Measurements from ENCODE around the gene CHTOP.
A peak's percentile ranks its signal among the peaks of the same experiment; 100 is the strongest.
"Not testable (repeated sequence)": the region's sequence is repeated elsewhere in the genome, so short reads cannot be mapped to it uniquely, and the experiment has no call there.

Gene CHTOP, protein sequence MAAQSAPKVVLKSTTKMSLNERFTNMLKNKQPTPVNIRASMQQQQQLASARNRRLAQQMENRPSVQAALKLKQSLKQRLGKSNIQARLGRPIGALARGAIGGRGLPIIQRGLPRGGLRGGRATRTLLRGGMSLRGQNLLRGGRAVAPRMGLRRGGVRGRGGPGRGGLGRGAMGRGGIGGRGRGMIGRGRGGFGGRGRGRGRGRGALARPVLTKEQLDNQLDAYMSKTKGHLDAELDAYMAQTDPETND

DNA sequence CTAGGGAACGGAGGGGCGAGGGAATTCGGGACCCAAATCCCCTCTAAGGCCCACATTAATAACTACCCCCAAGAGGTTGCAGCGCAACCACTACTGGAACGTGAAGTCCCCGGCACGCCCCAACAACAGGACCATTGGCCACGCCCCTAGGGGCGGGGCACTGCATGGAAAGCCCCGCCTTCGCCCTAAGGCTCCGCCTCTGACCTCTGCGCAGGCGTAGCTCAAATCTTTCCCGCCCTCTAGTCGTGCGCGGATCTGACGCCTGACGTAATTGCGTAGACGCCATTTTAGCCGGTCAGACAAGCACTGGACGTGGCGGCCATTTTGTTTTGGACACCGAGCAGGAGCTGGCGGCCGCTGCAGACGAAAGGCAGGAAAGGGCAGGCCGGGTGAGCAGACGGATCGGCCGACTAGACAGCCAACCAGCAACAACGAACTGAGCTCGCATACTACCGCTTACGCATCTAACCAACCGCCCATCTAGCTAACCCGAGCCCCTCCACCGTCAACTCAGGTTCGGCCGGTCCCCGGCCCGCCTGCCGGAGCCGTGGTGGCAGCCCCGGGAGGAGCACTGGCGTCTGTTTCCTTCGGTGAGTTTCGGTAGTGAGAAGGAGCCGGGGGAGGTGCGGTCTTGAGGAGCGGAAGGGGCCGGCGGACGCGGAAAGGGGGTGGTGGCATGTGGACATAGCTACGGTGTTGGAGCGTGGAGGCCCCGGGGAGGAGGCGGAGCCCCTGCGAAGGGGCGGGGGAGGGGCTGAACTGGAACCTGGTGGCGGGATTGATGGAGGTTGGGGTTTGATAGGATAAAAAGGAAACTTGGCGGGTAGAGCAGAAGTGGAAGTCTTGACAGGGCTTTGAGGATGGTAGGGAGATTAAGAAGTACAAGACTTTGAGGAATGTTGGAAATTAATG lies at the start of gene CHTOP:
TSS of gene CHTOP (plus strand) at position 313 of the 912 bp plus-strand sequence. CDS start 2,523 bp downstream, outside the sequence.
- peak; percentile 91 for DNase-seq (ENCODE audit: low read depth)

DNA sequence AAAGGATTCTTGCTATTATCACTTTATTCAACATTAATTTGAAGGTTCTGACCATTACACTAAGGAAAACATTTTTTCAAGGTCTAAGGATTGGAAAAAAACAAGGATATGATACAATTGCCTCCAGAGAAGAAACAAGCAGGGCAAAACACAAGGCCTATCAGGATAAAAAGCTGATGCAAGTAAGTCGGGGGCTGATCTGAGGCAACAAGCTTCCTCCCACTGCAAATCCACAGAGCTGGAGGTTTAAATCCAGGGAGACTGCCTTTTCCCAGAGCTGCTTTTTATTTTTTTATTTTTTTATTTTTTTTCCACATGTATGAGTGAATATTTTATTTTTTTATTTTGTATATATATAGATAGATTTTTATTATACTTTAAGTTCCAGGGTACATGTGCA lies 48.9 kb upstream of the CHTOP start:
- no peak for DNase-seq (ENCODE audit: low read depth)

DNA sequence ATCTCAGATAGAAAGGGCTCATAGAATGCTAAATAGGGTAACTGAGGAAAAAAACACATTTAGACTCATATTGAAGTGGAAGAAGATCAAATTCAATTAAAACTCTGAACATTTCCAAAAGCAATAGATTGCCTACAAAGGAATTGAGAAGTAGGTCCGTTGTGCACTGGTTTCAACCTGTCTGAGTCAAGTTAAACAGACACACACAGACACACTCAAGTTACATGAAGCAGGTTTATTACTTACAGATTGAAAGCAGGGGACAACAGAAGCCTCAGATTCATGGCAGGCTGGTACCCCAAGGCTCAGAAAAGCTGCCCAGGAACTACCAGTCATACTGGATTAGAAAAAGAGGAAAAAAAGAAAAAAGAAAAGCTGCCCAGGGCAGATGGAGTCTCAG lies 47.5 kb upstream of the CHTOP start:
- no peak for DNase-seq (ENCODE audit: low read depth)

DNA sequence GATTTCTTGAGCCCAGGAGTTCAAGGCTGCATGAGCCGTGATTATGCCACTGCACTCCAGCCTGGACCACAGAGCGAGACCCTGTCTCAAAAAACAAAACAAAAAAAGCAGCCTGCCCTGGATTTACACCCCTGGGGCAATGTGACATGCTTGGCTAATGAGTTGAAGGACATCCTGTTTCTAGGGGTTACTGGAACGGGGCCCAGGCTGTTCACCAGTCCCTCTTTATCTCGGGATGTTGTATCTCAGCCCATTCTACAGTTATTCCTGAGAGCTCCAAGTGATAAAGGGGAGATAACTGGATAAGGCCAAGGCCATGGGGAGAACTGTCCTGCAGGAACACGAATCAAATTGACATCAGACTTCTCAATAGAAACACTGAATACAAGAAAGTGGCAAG lies 46.6 kb upstream of the CHTOP start:
- no peak for DNase-seq (ENCODE audit: low read depth)

DNA sequence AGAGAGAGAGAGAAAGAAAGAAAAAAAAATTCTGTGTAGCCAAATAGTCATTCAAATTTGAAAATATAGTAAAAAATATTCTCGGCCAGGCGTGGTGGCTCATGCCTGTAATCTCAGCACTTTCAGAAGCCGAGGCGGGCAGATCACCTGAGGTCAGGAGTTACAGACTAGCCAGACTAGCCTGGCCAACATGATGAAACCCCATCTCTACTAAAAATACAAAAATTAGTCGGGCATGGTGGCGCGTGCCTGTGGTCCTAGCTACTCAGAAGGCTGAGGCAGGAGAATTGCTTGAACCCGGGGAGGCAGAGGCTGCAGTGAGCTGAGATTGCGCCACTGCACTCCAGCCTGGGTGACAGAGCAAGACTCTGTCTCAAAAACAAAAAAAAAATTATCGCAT lies 45.8 kb upstream of the CHTOP start:
- DNase-seq (ENCODE audit: low read depth) = not testable (repeated sequence)

DNA sequence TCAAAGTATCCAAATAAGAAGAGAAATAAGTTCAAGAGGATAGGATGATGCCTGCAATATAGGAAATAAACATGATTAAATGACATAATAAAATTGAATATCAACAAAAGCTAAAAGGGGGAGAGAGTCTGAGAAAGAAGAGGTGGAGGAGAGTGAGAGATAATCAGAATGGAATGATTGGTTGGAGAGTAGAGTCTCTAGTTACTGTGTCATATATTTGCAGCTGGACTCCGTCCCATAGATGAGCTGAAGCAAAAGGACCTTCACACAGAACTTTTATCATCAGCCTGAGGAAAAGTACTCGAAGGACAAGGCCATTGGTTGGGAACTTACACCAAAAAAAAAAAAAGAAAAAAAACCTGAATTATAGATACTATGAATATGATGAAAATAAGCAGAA lies 45.4 kb upstream of the CHTOP start:
- no peak for DNase-seq (ENCODE audit: low read depth)

DNA sequence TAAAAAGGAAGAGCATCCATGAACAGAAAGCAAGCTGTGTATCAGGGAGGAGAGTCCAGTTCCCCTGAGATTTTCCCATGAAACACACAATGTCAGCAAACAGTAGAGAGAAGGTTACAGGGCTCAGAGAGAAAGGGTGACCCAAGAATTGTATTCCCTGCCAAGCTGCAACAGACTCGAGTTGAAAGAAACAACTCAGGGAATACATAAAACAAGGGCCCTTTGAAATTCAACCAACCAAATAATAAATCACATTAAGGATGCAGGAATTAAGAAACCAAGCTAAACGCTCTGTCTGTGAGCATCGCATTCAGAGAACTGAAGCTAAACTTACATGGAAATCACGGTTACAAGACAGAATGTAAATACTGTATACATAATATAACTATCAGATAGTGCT lies 41.1 kb upstream of the CHTOP start:
- DNase-seq (ENCODE audit: low read depth) = no peak

DNA sequence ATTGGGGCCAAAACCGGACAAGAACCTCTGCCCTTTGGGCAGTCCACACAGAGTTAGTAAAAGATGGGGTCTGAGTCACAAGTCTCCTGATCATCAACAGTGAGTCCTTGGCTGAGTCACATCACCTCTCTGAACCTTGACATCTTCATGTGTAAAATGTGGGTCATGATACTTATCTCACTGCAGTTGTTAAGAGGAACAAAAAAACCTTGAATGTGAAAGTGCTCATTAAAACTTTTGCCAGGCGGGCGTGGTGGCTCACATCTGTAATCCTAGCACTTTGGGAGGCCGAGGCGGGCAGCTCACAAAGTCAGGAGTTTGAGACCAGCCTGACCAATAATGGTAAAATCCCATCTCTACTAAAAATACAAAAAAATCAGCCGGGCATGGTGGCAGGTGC lies 36.7 kb upstream of the CHTOP start:
- no peak for DNase-seq (ENCODE audit: low read depth)

DNA sequence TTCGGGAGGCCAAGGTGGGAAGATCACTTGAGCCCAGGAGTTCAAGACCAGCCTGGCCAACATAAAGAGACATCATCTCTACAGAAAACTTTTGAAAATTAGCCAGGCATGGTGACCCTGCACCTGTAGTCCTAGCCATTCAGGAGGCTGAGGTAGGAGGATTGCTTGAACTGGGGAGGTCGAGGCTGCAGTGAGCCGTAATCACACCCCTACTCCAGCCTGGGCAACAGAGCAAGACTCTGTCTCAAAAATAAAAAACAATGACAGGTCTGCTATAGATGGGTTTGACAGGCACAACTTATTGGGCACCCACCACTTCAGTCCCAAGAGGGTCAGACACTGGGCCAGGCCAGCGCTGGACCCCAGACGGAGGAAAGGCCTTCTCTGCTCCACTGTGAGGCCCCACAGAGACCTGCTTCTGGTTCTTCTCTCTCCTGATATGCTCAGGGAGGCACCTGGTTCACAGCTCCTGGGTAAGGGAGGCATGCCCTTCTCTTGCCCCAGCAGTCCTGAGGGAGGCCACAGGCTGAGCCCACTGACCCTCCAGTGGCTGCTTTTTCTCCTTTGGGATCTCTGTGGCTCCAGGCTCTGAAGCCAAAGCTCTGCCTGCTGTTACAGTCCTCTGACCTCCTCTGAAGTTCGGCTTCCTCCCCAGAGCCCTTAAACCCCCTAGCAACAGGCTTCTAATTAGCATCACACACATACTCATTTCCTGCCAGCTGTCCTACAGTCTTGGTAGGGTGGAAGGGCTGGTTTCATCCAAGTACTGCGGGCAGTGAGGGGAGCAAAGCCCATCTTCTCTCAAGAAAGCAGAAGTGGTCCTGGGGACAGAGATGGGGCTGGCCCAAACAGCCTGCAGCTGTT lies 35.3 kb upstream of the CHTOP start:
- DNase-seq (ENCODE audit: low read depth) = no peak

DNA sequence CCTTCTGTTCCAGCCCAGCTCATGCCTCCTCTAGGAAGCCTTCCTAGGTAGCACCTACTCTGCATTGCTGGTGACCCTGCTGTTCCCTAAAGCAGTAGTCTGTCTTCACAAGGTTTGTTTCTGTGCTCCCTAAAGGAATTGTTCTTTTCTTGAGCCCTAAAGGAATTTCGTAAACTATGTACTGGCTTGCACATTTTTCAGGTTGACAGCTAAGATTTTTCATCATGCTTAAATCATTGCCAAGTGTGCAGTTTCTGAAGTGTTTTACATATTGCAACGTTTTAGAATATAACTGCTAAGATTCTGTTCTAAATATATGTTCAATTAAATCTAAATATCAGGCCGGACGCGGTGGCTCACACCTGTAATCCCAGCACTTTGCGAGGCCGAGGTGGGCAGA lies 34.0 kb upstream of the CHTOP start:
- no peak for DNase-seq (ENCODE audit: low read depth)

DNA sequence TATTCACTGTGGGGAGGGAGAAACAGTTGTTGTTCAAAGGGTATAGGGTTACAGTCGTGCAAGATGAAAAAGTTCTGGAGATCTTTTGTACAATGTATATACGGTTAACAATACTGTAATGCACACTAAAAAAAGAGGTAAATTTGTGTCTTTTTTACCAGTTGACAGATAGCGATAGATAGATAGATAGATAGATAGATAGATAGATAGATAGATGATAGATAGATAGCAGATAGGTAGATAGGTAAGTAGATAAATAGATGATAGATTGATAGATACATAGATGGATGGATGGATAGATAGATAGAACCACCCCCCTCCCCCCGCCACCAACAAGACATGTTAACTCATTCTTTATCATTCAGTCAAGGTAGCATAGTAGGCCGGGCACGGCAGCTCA lies 31.1 kb upstream of the CHTOP start:
- DNase-seq (ENCODE audit: low read depth) = no peak

DNA sequence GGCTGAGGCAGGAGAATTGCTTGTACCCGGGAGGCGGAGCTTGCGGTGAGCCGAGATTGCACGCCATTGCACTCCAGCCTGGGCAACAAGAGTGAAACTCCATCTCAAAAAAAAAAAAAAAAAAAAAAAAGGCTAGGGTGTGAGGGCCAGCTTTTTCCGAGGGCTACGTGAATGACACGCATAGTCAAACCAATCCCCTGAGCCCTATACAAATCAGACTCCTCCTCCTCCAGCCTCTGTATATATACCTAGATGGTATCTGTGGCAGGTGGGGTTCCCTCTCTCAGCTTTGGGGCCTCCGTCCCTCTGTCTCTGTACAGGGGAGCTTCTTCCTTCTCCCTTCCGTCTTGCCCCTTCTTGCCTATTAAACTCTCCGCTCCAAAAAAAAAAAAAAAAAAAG lies 27.7 kb upstream of the CHTOP start:
- no peak for DNase-seq (ENCODE audit: low read depth)

DNA sequence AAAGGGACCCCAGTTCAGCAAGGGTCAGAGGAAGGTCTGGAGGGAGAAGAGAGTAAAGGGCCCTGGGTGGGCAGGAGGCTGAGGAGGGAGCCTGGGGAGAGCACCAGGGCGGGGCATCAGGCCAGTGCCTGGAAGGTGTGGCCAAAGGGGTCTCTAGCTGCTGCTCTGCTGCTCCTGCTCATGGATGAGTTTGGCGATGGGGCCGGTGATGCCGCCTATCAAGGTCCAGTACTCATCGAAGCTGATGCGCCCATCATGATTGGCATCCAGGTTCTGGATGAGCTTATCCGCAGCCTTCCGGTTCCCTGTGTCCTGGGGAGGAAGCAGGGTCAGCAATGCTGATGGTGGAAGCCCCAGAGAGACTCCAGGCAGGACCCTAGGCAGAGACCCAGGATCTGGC lies 26.5 kb upstream of the CHTOP start:
- DNase-seq (ENCODE audit: low read depth) = no peak

DNA sequence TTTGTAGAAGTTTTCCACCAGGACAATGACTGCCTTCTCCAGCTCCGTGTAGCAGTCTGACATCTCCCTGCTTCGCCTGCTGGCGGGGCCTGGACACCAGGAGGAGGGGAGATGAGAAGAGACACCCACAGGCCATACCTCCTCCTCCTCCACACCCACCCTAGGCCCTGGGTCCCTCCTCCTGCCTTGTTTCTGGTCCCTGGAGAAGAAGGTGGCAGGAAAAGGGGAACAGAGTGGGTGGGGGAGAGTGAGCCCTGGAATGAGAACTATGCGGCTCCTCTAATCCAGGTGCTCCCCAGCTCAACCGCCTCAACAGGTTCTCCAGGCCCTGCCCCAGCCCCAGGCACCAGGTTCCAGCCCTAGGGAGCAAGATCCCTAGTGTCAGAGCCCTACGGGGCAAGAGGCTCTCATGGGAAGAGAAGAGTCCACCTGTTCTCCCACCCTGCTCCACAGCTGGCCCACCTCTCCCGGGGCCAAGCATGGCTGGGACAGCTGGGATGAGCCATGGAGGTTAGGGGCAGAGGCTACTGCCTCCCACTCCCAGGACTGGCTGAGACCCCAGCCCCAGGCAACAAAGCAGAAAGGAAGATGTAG lies 25.7 kb upstream of the CHTOP start:
- no peak for DNase-seq (ENCODE audit: low read depth)

DNA sequence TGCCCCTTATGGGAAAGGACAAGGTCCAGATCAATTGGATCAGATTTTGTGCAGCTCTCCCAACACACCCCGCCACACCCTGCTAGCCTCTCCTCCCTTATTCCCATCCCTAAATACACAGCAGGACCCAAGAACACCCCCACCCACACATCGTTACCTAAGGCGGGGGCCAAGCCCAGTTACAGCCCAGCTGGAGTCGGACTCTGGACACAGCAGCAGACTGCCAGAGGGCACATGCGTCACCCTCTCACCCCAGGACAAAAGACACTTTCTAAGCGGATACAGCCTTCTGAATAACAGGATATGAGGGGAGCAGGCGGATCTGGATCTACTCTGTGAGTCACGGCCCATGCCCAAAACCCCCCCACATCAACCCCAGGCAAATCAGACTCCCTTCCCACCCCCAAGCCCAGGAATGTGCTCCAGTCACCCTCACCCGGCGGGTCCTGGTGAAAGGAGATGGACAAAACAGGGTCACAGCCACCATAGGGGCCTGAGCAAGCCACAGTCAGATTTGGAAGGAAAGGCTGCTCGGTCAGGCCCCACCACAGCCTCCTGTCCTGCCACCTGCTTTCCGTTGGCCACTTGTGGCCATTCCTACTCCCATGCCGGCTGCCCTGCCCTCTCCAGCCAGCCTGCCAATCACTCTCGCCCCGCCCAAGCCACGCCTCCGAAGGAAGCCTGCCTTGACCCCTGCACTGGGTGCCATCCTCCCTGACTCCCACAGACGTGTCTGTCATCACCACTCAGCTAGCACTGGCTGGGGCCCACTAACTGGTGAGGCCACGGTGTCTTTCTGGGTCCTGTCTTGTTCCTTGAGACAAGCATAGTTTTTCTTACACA lies 24.9 kb upstream of the CHTOP start:
- DNase-seq (ENCODE audit: low read depth) = no peak

DNA sequence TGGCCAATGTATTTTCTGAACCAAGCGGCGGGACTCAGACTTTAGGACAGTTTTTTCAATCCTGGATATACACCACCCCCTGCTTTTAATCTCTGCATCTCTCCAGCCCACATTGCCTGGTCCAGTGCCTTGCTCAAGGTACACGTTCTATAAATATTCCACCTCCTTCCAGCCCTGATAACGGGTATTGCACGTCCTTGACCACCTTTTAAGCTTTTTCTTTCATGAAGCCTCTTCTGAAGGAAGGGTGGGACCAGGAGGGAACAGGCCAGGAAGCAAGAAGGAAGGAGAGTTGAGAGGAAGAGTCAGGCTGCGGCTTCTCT lies 24.3 kb upstream of the CHTOP start:
- DNase-seq (ENCODE audit: low read depth) = no peak

DNA sequence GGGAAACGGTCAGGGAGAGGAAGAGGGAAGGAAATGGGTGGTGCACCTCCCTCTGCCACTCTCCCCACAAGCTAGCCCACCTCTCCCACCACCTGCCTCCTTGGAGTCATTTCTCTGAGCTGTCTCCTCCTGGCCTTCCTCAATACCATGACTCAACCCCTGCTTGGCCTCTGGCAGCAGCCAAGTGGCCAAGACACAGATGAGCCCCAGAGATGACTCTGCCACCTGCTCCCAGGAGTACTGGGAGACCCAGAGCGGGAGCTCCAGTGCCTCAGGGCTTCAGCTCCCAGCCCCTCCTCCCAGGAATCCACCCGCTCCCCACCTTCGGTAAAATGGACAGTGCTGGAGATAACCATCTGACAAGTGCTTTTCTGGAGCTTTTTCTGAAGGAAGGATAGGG lies 23.5 kb upstream of the CHTOP start:
- DNase-seq (ENCODE audit: low read depth) = no peak

DNA sequence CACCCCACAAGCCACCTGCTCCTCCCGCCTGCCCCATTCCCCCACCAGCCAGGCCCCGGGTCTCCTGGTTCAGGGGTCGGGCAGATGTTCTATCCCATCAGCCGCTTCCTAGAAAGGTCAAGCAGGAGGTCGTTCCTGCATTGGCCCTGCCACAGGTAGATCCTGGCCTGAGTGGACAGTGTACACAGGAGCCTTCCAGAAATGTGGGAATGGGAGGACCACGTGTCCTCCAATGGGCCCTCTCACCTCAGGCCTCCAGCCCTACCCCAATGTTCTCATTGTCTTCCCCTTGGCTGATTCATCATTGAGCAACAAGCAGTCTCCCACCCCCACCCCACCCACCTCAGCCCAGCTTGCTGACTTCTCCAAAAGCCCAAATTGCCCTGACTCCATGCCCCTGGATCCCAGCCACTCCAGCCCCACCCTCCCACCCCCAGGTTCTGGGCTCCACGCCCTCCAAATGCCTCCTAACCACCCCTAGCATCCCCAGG lies 23.0 kb upstream of the CHTOP start:
- DNase-seq (ENCODE audit: low read depth) = no peak

DNA sequence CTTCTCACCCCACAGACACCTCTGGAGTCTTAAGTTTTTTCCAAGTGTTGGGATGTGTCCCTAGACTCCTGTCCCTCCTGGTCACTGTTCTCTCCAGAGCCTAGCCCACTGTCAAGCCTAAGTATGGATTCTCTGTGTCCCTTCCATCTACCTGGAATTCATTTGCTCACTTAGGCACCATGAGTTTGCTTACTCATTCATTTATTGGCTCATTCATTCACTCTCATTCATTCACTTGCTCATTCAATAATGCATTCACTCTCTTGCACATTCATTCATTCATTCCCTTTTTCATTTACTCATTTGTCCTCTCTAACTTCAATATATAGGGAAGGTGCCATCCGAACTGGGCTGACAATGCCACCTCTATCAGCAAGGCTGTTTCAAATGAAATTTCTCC lies 22.5 kb upstream of the CHTOP start:
- no peak for DNase-seq (ENCODE audit: low read depth)

DNA sequence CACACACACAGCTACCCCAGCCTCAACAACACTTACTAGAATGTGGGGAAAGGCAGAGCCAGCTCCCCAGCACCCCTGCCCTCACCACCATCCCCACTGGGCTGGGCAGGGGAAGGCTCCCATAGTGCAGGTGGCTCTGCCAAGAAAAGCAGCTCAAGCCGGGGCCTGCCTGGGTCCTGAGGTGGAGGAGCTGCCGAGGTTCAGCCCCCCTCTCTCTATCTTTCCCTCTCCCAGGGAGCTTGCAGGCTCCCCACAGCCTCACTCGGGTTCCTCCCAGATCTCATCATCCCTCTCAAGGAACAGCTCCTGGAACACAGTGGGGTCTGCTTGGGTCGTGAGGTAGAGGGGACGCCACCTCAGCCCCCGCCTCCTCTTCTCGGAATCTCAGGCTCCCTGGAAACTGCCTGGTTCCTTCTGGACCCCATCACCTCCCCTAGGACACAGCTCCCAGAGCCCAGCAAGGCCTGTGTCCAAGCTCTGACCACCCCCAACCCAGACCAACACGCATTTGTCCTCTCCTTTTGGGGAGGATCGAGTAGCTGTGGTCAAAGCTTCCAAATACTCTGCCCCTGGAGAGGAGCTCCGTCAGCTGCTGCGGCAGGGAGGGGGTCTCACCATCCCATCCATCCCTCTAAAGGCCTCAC lies 21.6 kb upstream of the CHTOP start:
- no peak for DNase-seq (ENCODE audit: low read depth)

Measured in activated T-helper 1 cell treated with Interleukin-2 at 50 U/mL for 16 hours (primary cell).